Activated CD4-positive, alpha-beta T cell treated with anti-CD3 and anti-CD28 coated beads, Interleukin-10, Interleukin-2, amounts not matched to agents 100 ng/mL and 50 ng/mL, durations not matched to agents 16 hours and 8 hours (primary cell): ENCODE measurements around the gene CUBN.

Source experiments
- DNase-seq: peaks from one replicate; pipeline ENCODE4 v3.0.0-alpha.2; 2020

Gene CUBN

GRCh38 chr10:16944402-16944801, 185.2 kb downstream of the CUBN start:
- no peak for DNase-seq

GRCh38 chr10:16943295-16944285, 186.0 kb downstream of the CUBN start:
- DNase-seq = no peak

- no peak for DNase-seq
Observed at GRCh38 chr10:16942381-16943078, 187.1 kb downstream of the CUBN start.

- no peak for DNase-seq
Observed at GRCh38 chr10:16941870-16942269, 187.7 kb downstream of the CUBN start.

- DNase-seq = no peak
Observed at GRCh38 chr10:16941067-16941466, 188.5 kb downstream of the CUBN start.

- DNase-seq = no peak
Observed at GRCh38 chr10:16938952-16939351, 190.7 kb downstream of the CUBN start.

- no peak for DNase-seq
Observed at GRCh38 chr10:16934461-16934860, 195.2 kb downstream of the CUBN start.

GRCh38 chr10:16933783-16934182, 195.8 kb downstream of the CUBN start:
- no peak for DNase-seq

- no peak for DNase-seq
Observed at GRCh38 chr10:16931930-16932329, 197.7 kb downstream of the CUBN start.

GRCh38 chr10:16930540-16930939, 199.1 kb downstream of the CUBN start:
- DNase-seq = no peak

- no peak for DNase-seq
Observed at GRCh38 chr10:16929069-16929468, 200.5 kb downstream of the CUBN start.

GRCh38 chr10:16927546-16927945, 202.1 kb downstream of the CUBN start:
- no peak for DNase-seq

- DNase-seq = no peak
Observed at GRCh38 chr10:16923726-16924125, 205.9 kb downstream of the CUBN start.

- no peak for DNase-seq
Observed at GRCh38 chr10:16923309-16923708, 206.3 kb downstream of the CUBN start.

- DNase-seq = no peak
Observed at GRCh38 chr10:16919121-16919982, 210.3 kb downstream of the CUBN start.

- no peak for DNase-seq
Observed at GRCh38 chr10:16916496-16916895, 213.1 kb downstream of the CUBN start.

GRCh38 chr10:16915300-16915699, 214.3 kb downstream of the CUBN start:
- no peak for DNase-seq

- no peak for DNase-seq
Observed at GRCh38 chr10:16913266-16913665, 216.3 kb downstream of the CUBN start.

GRCh38 chr10:16910793-16911164, 218.8 kb downstream of the CUBN start:
- DNase-seq = no peak

GRCh38 chr10:16909961-16910792, 219.4 kb downstream of the CUBN start:
- DNase-seq = no peak

- DNase-seq = no peak
Observed at GRCh38 chr10:16909271-16909767, 220.3 kb downstream of the CUBN start.

- no peak for DNase-seq
Observed at GRCh38 chr10:16907687-16908086, 221.9 kb downstream of the CUBN start.
